Lower leg skin (tissue), 3 donors: ENCODE results near the gene STXBP5L.
"Not testable (repeated sequence)": the region's sequence is repeated elsewhere in the genome, so short reads cannot be mapped to it uniquely, and the experiment has no call there.

Experiments
- POLR2A ChIP-seq, 2 donors: fragments of 450-650 bp; IDR thresholded peaks; one replicate each; pipeline ENCODE4 v1.6.1; 2016 to 2017; ENCODE audit warnings: antibody characterized with exemption in 2 of 2, mild to moderate bottlenecking in 1 of 2, moderate library complexity in 1 of 2
- TF ChIP-seq, protein P1 (sequence below), 3 donors: fragments of 450-650 bp; IDR thresholded peaks; one replicate each; pipeline ENCODE4 v1.5.1; 2016; ENCODE audit warnings: antibody characterized with exemption in 3 of 3, mild to moderate bottlenecking in 3 of 3, moderate library complexity in 2 of 3

DNA sequence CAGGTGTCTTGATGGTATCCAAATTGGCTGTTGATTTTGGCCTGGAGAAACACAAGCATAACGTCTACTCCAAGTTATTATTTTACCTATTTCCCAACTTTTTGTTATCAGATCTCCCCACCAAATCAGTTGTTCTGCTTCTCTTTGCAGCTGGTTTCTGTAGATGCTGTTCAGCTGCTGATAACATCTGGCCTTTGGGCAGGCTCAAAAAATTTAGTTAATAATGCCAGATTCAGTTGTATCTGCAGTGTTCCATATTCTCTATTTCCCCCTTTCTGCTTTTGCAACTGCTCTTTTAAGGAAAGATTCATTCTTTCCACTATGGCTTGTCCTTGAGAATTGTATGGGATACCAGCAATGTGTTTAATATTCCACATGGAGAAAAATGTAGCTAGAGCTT, 488.0 kb downstream of the STXBP5L start:
- TF ChIP-seq, protein P1, sequence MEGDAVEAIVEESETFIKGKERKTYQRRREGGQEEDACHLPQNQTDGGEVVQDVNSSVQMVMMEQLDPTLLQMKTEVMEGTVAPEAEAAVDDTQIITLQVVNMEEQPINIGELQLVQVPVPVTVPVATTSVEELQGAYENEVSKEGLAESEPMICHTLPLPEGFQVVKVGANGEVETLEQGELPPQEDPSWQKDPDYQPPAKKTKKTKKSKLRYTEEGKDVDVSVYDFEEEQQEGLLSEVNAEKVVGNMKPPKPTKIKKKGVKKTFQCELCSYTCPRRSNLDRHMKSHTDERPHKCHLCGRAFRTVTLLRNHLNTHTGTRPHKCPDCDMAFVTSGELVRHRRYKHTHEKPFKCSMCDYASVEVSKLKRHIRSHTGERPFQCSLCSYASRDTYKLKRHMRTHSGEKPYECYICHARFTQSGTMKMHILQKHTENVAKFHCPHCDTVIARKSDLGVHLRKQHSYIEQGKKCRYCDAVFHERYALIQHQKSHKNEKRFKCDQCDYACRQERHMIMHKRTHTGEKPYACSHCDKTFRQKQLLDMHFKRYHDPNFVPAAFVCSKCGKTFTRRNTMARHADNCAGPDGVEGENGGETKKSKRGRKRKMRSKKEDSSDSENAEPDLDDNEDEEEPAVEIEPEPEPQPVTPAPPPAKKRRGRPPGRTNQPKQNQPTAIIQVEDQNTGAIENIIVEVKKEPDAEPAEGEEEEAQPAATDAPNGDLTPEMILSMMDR (IDR thresholded peaks at IDR 0.05): not testable (repeated sequence)
- TF ChIP-seq POLR2A (IDR thresholded peaks at IDR 0.05): not testable (repeated sequence)
